Loucy (cell line): ENCODE data around the gene NQO2.
"Not testable (repeated sequence)": the region's sequence is repeated elsewhere in the genome, so short reads cannot be mapped to it uniquely, and the experiment has no call there.

Experiments
- CTCF ChIP-seq: fragments of 200-600 bp; sonication (generic); conservative IDR thresholded peaks from 2 replicates; pipeline ENCODE4 v1.5.1; 2014; ENCODE audit warnings: mild to moderate bottlenecking, antibody characterized with exemption, low read length
- EZH2phosphoT487 ChIP-seq: fragments of 200-600 bp; IDR thresholded peaks from 2 replicates; pipeline ENCODE4 v1.6.1; 2018; ENCODE audit warnings: antibody characterized with exemption, mild to moderate bottlenecking, moderate library complexity, borderline replicate concordance

- TF ChIP-seq CTCF, EZH2phosphoT487: not testable (repeated sequence)
These were observed 55.4 kb downstream of the NQO2 start for GRCh38 chr6:3055158-3055499.
